Suprapubic skin (tissue), 4 donors: Measurements from ENCODE around the gene ATF6B. TPM values are rescaled to one million over a fixed set of nuclear protein-coding genes. Genes with fewer than 3 reads are reported as not detected.

Source experiments
- DNase-seq, 2 donors: peaks; one replicate each; pipeline ENCODE4 v3.0.0-alpha.2; 2019; ENCODE audit warnings: low spot score in 2 of 2
- H3K27ac ChIP-seq: fragments of 200-600 bp; sonication (generic); one replicate; pipeline ENCODE4 v1.5.1; 2019
- H3K27me3 ChIP-seq: fragments of 200-600 bp; sonication (generic); one replicate; pipeline ENCODE4 v1.5.1; 2019
- H3K36me3 ChIP-seq: fragments of 200-600 bp; sonication (generic); one replicate; pipeline ENCODE4 v1.5.1; 2019
- H3K4me1 ChIP-seq: fragments of 200-600 bp; sonication (generic); one replicate; pipeline ENCODE4 v1.5.1; 2019
- H3K4me3 ChIP-seq: fragments of 200-600 bp; sonication (generic); one replicate; pipeline ENCODE4 v1.5.1; 2019; ENCODE audit warnings: mild to moderate bottlenecking
- H3K9me3 ChIP-seq: fragments of 200-600 bp; sonication (generic); one replicate; pipeline ENCODE4 v1.5.1; 2019
- CTCF ChIP-seq, 2 donors: fragments of 200-600 bp in 1 of 2; fragments of 450-650 bp in 1 of 2; sonication (generic) in 1 of 2; IDR thresholded peaks; one replicate each; pipeline ENCODE4 v1.5.1; 2016 to 2019; ENCODE audit warnings: antibody characterized with exemption in 2 of 2, mild to moderate bottlenecking in 1 of 2, moderate library complexity in 1 of 2
- EP300 ChIP-seq: sonication (generic); formaldehyde crosslinking; IDR thresholded peaks from one replicate; pipeline ENCODE4 v1.6.1; 2017; ENCODE audit warnings: antibody characterized with exemption
- POLR2A ChIP-seq, 2 donors: fragments of 450-650 bp; IDR thresholded peaks; one replicate each; pipeline ENCODE4 v1.6.1; 2017; ENCODE audit warnings: antibody characterized with exemption in 2 of 2, mild to moderate bottlenecking in 2 of 2, moderate library complexity in 2 of 2
- POLR2AphosphoS5 ChIP-seq, 3 donors: sonication (generic); formaldehyde crosslinking; IDR thresholded peaks; one replicate each; pipeline ENCODE4 v1.6.1; 2017; ENCODE audit warnings: antibody characterized with exemption in 3 of 3
- WGBS: methylation state at CpG from one replicate; pipeline ENCODE4 v1.1.5; 2018; 5-methylcytosine and 5-hydroxymethylcytosine counted together
- total RNA-seq, 4 donors: library from RNA; depleted of rRNA; stranded (reverse); fragments of >200 nt; gene quantifications; one replicate each; pipeline ENCODE4 v1.1.0, GENCODE V29; 2016

ATF6B gene
- total RNA-seq: 100 to 1,000 TPM in 1 of 4 donors, 10 to 100 TPM in 3; 55.8 to 161 (median 74.0) TPM

DNA sequence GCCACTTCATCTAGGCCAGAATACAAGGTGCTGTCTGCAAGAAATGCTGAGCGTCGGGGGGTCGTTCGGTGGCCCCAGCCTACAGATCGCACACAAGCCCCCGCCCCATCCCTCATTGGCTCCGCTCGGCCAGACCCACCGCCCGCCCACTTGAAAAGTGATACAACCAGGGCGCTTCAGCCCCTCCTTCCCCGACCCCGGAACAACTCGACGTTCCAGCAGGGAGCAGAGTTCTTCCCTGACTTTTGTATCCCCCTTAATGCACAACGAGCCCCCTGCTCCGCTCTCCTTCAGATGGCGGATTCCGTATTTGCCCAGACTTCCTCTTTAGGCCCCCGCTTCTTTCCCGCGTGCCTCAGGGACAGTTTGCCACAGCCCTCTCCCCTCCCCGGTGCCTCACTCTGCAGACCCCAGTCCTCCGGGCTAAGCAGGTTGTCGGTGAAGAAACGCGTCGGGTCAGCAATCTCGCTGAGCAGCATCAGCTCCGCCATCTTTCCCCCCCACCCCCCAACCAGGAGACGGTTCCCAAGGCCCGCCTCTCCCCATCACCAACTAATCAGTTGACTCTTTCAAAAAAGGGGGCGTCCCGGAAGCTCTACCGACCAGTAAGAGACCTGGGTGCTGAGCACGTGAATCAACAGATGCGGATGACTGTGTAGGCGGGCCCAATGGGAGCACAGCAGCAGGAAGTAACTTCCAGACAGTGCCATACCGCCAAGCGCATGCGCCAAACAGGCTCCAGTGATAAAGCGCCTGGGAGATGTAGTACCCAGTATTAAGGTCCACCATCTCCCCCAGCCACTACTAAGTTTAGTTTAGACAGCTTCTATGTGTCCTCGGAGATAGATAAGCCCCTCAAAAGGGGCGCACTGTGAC is at the start of gene ATF6B:
ATF6B (minus strand) TSS at position 530 of the 876 bp plus-strand sequence; CDS start at position 491, 39 bp downstream.
- H3K9me3 ChIP-seq: no peaks in the 10 kb centered on the region
- DNase-seq: peak; percentile 99 to 100
- H3K4me3 ChIP-seq: peak within 1 kb of the TSS; percentile 97
- H3K4me1 ChIP-seq: peaks cover 41% of the 10 kb centered on the region
- no peaks in the 10 kb centered on the region for H3K27me3 ChIP-seq
- peak within 1 kb of the TSS; percentile 93 for H3K27ac ChIP-seq
- TF ChIP-seq POLR2AphosphoS5 (IDR thresholded peaks at IDR 0.05): peak in 1 of 3 donors; percentile 18
- TF ChIP-seq EP300: no peak
- peak in 1 of 2 donors; percentile 55 for TF ChIP-seq POLR2A (IDR thresholded peaks at IDR 0.05)
- no peak for TF ChIP-seq CTCF (IDR thresholded peaks at IDR 0.05)
- WGBS: under 1% methylated on average over 44 of the region's 44 CpGs
- peaks cover 37% of the 10 kb centered on the region for H3K36me3 ChIP-seq

GRCh38 chr6:32177183-32177787 is 49.2 kb upstream of the ATF6B start:
- no peak for TF ChIP-seq CTCF (IDR thresholded peaks at IDR 0.05)
- TF ChIP-seq EP300: no peak
- no peak for TF ChIP-seq POLR2AphosphoS5 (IDR thresholded peaks at IDR 0.05)
- TF ChIP-seq POLR2A (IDR thresholded peaks at IDR 0.05): peak in 1 of 2 donors; percentile 34
- Histone ChIP-seq H3K27me3 (no peaks in the 10 kb centered on the region), H3K9me3 (no peaks in the 10 kb centered on the region), H3K27ac (peak overlapping the region; percentile 96), H3K4me3 (peak overlapping the region; percentile 93), H3K4me1 (peaks cover 72% of the 10 kb centered on the region), H3K36me3 (peaks cover 18% of the 10 kb centered on the region)
- under 1% methylated on average over 20 of the region's 20 CpGs for WGBS
- DNase-seq: no peak

DNA sequence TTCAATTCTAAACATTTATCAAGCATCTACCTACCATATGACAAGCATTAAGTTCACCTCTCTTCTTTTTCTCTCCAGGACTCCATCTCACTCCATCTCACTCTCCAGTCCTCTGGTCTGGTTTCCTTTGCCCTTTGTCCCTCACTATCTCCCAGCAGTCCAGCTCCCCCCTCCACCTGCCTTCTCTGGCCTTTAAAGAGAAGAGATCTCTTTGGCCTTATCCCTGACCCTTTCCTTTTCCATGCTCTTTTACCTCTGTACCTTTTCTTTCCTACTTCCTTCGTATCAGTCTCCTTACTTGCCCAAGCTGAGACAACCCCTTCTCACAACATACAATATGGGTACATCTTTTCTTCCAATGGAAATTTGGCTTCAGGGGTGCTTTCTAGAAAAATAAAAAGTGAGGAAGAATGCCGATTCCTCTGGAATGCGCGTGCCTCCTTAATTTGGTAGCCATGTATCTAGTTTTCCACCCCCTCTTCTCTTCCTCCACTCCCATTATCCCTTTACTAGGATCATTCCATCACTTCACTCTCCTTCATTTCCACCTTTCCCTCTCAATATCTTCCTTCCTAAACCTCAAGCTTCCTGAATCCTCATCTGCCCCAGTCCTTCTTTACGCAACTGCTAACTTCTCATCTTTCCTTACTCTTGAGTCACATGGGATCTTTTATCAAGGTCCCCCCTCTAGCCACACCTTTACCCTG is 48.6 kb upstream of the ATF6B start:
- TF ChIP-seq CTCF (IDR thresholded peaks at IDR 0.05) (no peak), POLR2AphosphoS5 (IDR thresholded peaks at IDR 0.05) (no peak), EP300 (no peak), POLR2A (IDR thresholded peaks at IDR 0.05) (no peak)
- H3K4me1 ChIP-seq: peaks cover 67% of the 10 kb centered on the region
- peak overlapping the region; percentile 96 for H3K27ac ChIP-seq

GRCh38 chr6:32175711-32176475 is 47.8 kb upstream of the ATF6B start, which contains the start of gene AGPAT1:
Gene AGPAT1, minus strand, starts transcription at chr6:32176084. Its CDS starts 4,588 bp downstream, at chr6:32171496.
- peak; percentile 97 for DNase-seq
- peaks cover 12% of the 10 kb centered on the region for H3K36me3 ChIP-seq
- 0% methylated on average over 24 of the region's 27 CpGs for WGBS
- H3K9me3 ChIP-seq: no peaks in the 10 kb centered on the region
- H3K4me3 ChIP-seq: peak within 1 kb of the TSS; percentile 93
- no peak for TF ChIP-seq POLR2AphosphoS5 (IDR thresholded peaks at IDR 0.05)
- TF ChIP-seq POLR2A (IDR thresholded peaks at IDR 0.05): peak in 1 of 2 donors; percentile 62
- peaks cover 62% of the 10 kb centered on the region for H3K4me1 ChIP-seq
- peak within 1 kb of the TSS; percentile 96 for H3K27ac ChIP-seq
- no peaks in the 10 kb centered on the region for H3K27me3 ChIP-seq

More for the DNA sequence above, 48.6 kb upstream of the ATF6B start:
- no peaks in the 10 kb centered on the region for H3K9me3 ChIP-seq
- DNase-seq: no peak
- 16% methylated on average over 5 of the region's 5 CpGs for whole genome bisulfite sequencing
- H3K27me3 ChIP-seq: no peaks in the 10 kb centered on the region
- peak overlapping the region; percentile 93 for H3K4me3 ChIP-seq
- H3K36me3 ChIP-seq: peaks cover 17% of the 10 kb centered on the region

DNA sequence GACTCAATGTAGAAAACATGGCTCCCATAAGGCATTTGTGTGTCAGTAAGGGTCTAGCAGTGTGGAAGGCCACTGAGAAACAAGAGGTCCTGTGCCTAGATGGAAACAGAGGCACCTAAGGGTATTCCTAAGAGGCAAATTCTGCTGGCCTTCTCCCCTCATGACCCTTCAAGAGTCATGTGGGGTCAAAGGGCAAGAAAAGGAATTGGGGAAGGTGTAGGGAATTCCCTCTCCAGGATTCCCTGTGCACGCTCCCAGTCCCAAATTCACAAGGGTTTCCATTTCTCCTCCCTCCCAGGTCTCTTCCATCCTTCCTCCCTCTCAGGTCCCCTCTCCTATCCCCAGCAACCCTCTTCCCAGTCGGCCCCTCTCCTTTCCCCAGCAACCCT is 47.3 kb upstream of the ATF6B start:
- Histone ChIP-seq H3K27me3 (no peaks in the 10 kb centered on the region), H3K4me1 (peaks cover 62% of the 10 kb centered on the region), H3K27ac (peak overlapping the region; percentile 96), H3K9me3 (no peaks in the 10 kb centered on the region), H3K36me3 (peaks cover 14% of the 10 kb centered on the region), H3K4me3 (peak overlapping the region; percentile 93)
- no peak for TF ChIP-seq POLR2AphosphoS5 (IDR thresholded peaks at IDR 0.05)
- TF ChIP-seq POLR2A (IDR thresholded peaks at IDR 0.05): no peak
- TF ChIP-seq CTCF (IDR thresholded peaks at IDR 0.05): no peak
- TF ChIP-seq EP300: no peak
- DNase-seq: no peak
- 23% methylated on average over 2 of the region's 2 CpGs for WGBS
